Measurements from ENCODE around the gene FOXRED2.

Gene FOXRED2

GRCh38 chr22:36475341-36475740 is 31.5 kb downstream of the FOXRED2 start:
- in situ Hi-C loops (cut with MboI; ENCODE audit: low sequenced_read_pairs), result loop anchor here (5.0 kb wide), 1 partner anchor 178 kb away; no protein-coding TSS in a partner anchor

GRCh38 chr22:36472689-36473088 is 34.2 kb downstream of the FOXRED2 start:
- in situ Hi-C loops (cut with MboI; ENCODE audit: low sequenced_read_pairs), result no loop called here

GRCh38 chr22:36471341-36471821 is 35.5 kb downstream of the FOXRED2 start:
- in situ Hi-C loops (cut with MboI; ENCODE audit: low sequenced_read_pairs), result no loop called here

- in situ Hi-C loops (cut with MboI; ENCODE audit: low sequenced_read_pairs), result no loop called here
Observed at GRCh38 chr22:36470994-36471331, 35.9 kb downstream of the FOXRED2 start.

- in situ Hi-C loops (cut with MboI; ENCODE audit: low sequenced_read_pairs), result no loop called here
Observed at GRCh38 chr22:36470162-36470993, 36.5 kb downstream of the FOXRED2 start.

- in situ Hi-C loops (cut with MboI; ENCODE audit: low sequenced_read_pairs), result no loop called here
Observed at GRCh38 chr22:36469094-36469710, 37.6 kb downstream of the FOXRED2 start.

GRCh38 chr22:36467946-36468345 is 38.9 kb downstream of the FOXRED2 start:
- in situ Hi-C loops (cut with MboI; ENCODE audit: low sequenced_read_pairs), result no loop called here

GRCh38 chr22:36467042-36467810 is 39.6 kb downstream of the FOXRED2 start:
- in situ Hi-C loops (cut with MboI; ENCODE audit: low sequenced_read_pairs), result no loop called here

- in situ Hi-C loops (cut with MboI; ENCODE audit: low sequenced_read_pairs), result no loop called here
Observed at GRCh38 chr22:36466258-36466657, 40.6 kb downstream of the FOXRED2 start.

GRCh38 chr22:36465232-36466021 is 41.4 kb downstream of the FOXRED2 start:
- in situ Hi-C loops (cut with MboI; ENCODE audit: low sequenced_read_pairs), result no loop called here

- in situ Hi-C loops (cut with MboI; ENCODE audit: low sequenced_read_pairs), result no loop called here
Observed at GRCh38 chr22:36464715-36465231, 42.1 kb downstream of the FOXRED2 start.

- in situ Hi-C loops (cut with MboI; ENCODE audit: low sequenced_read_pairs), result no loop called here
Observed at GRCh38 chr22:36463783-36464184, 43.1 kb downstream of the FOXRED2 start.

- in situ Hi-C loops (cut with MboI; ENCODE audit: low sequenced_read_pairs), result no loop called here
Observed at GRCh38 chr22:36461665-36462649, 44.9 kb downstream of the FOXRED2 start.

GRCh38 chr22:36460202-36460601 is 46.6 kb downstream of the FOXRED2 start:
- in situ Hi-C loops (cut with MboI; ENCODE audit: low sequenced_read_pairs), result no loop called here

GRCh38 chr22:36457688-36458450 is 49.0 kb downstream of the FOXRED2 start:
- in situ Hi-C loops (cut with MboI; ENCODE audit: low sequenced_read_pairs), result no loop called here

- in situ Hi-C loops (cut with MboI; ENCODE audit: low sequenced_read_pairs), result no loop called here
Observed at GRCh38 chr22:36456464-36456845, 50.4 kb downstream of the FOXRED2 start.

- in situ Hi-C loops (cut with MboI; ENCODE audit: low sequenced_read_pairs), result no loop called here
Observed at GRCh38 chr22:36455571-36456463, 51.0 kb downstream of the FOXRED2 start.
